Measurements from ENCODE around the gene SLC25A3. TPM values are rescaled to one million over a fixed set of nuclear protein-coding genes. Genes with fewer than 3 reads are reported as not detected.

SLC25A3 gene
- total and polyA plus RNA-seq, 2 experiments from 2014 or later = 804 to 1,140 TPM

GRCh38 chr12:98582093-98582492 is 11.4 kb upstream of the SLC25A3 start:
- TF ChIP-seq CTCF (IDR thresholded peaks at IDR 0.05; ENCODE audit: low read depth, low read length) = no peak
- Histone ChIP-seq H3K9me3 (ENCODE audit: low read depth) (no peaks in the 10 kb centered on the region), H3K27me3 (no peaks in the 10 kb centered on the region), H3K36me3 (no peaks in the 10 kb centered on the region), H3K4me3 (no peak overlapping the region), H3K27ac (no peak overlapping the region), H3K4me1 (ENCODE audit: low read depth) (no peaks in the 10 kb centered on the region)
- DNase-seq (ENCODE audit: low read depth in 1 of 2, low spot score in 1 of 2) = peak in 1 of 2 donors; percentile 20

GRCh38 chr12:98587084-98587483 is 6.4 kb upstream of the SLC25A3 start:
- Histone ChIP-seq H3K27me3 (no peaks in the 10 kb centered on the region), H3K9me3 (ENCODE audit: low read depth) (no peaks in the 10 kb centered on the region), H3K4me1 (ENCODE audit: low read depth) (no peaks in the 10 kb centered on the region), H3K36me3 (no peaks in the 10 kb centered on the region), H3K4me3 (no peak overlapping the region), H3K27ac (no peak overlapping the region)
- TF ChIP-seq CTCF (IDR thresholded peaks at IDR 0.05; ENCODE audit: low read depth, low read length) = no peak
- DNase-seq (ENCODE audit: low read depth in 1 of 2, low spot score in 1 of 2) = no peak

- Histone ChIP-seq H3K27ac (no peak overlapping the region), H3K4me3 (no peak overlapping the region), H3K36me3 (peaks cover 10% of the 10 kb centered on the region), H3K4me1 (ENCODE audit: low read depth) (peaks cover 14% of the 10 kb centered on the region), H3K27me3 (no peaks in the 10 kb centered on the region), H3K9me3 (ENCODE audit: low read depth) (no peaks in the 10 kb centered on the region)
- DNase-seq (ENCODE audit: low read depth in 1 of 2, low spot score in 1 of 2) = peak in 1 of 2 donors; percentile 38
- TF ChIP-seq CTCF (IDR thresholded peaks at IDR 0.05; ENCODE audit: low read depth, low read length) = no peak
Observed at GRCh38 chr12:98591209-98591608, 2.3 kb upstream of the SLC25A3 start.

DNA sequence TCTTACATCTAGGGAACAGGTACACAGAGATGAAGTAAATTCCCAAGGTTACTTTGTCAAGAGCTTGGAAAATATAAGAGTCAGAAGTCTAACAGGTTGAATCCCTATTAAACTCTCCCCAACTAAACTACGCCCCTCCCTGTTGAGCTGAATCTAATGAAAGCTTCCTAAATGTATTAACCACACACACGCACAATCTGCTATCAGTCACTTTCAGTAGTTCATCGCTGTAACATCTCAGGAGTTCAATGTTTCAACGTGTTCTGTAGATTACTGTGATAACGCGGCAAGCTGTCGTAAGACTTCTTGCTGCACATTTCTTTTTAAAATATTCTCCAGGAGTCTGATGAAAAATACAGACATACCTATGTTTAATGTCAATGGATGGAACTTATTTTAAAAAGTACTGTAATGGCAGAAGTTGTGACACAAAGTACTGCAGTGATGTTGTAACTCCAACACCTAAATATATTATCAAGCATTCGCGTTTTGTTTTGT is 612 bp upstream of the SLC25A3 start:
- Histone ChIP-seq H3K4me3 (peak overlapping the region; percentile 12), H3K4me1 (ENCODE audit: low read depth) (peaks cover 15% of the 10 kb centered on the region), H3K27ac (peak overlapping the region; percentile 85), H3K9me3 (ENCODE audit: low read depth) (no peaks in the 10 kb centered on the region), H3K36me3 (peaks cover 21% of the 10 kb centered on the region), H3K27me3 (no peaks in the 10 kb centered on the region)
- DNase-seq (ENCODE audit: low read depth in 1 of 2, low spot score in 1 of 2) = no peak
- no peak for TF ChIP-seq CTCF (IDR thresholded peaks at IDR 0.05; ENCODE audit: low read depth, low read length)

GRCh38 chr12:98594050-98594835 is 757 bp downstream of the SLC25A3 start:
- Histone ChIP-seq H3K4me3 (peak overlapping the region; percentile 96), H3K27me3 (no peaks in the 10 kb centered on the region), H3K4me1 (ENCODE audit: low read depth) (peaks cover 15% of the 10 kb centered on the region), H3K36me3 (peaks cover 33% of the 10 kb centered on the region), H3K27ac (peak overlapping the region; percentile 97), H3K9me3 (ENCODE audit: low read depth) (no peaks in the 10 kb centered on the region)
- no peak for TF ChIP-seq CTCF (IDR thresholded peaks at IDR 0.05; ENCODE audit: low read depth, low read length)
- DNase-seq (ENCODE audit: low read depth in 1 of 2, low spot score in 1 of 2) = peak; percentile 29 to 45
